ENCODE data around the gene CNTN5. TPM values are rescaled to one million over a fixed set of nuclear protein-coding genes. Genes with fewer than 3 reads are reported as not detected.

CNTN5 gene
- total RNA-seq, 1 donor from 2014 or later, result 0.15 TPM

DNA sequence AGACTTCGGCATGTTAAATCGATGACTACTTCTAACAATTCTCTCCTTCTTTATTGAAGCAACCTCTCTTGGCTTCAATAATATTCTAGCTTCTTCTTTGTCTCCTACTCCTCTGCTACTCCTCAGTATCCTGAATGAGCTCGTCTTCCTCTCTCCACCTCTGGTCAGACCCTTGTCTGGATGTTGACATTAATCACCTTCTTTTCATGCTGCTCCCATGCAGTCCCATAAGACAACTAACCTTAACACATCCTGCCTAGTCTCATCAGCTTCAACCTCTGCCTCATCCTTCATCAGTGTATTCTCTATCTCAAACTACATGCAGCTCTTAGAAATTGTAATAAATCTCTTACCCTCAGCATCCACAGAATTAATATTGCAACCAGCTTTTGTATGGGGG is 695.6 kb downstream of the CNTN5 start:
- H3K4me1 Mint-ChIP-seq (ENCODE audit: unreplicated experiment), result no peaks in the 10 kb centered on the region
- H3K4me3 Mint-ChIP-seq (ENCODE audit: unreplicated experiment), result no peak overlapping the region
- no peaks in the 10 kb centered on the region for H3K36me3 Mint-ChIP-seq (ENCODE audit: low read depth, unreplicated experiment)
- no peak for DNase-seq (ENCODE audit: low spot score)
- no peaks in the 10 kb centered on the region for H3K9me3 Mint-ChIP-seq (ENCODE audit: unreplicated experiment)
- TF ChIP-seq CTCF (IDR thresholded peaks at IDR 0.05; ENCODE audit: unreplicated experiment), result no peak
- H3K27ac Mint-ChIP-seq (ENCODE audit: unreplicated experiment), result no peak overlapping the region
- no peaks in the 10 kb centered on the region for H3K27me3 Mint-ChIP-seq (ENCODE audit: unreplicated experiment)

GRCh38 chr11:99718291-99718690 is 697.5 kb downstream of the CNTN5 start:
- Mint-ChIP-seq H3K9me3 (ENCODE audit: unreplicated experiment) (no peaks in the 10 kb centered on the region), H3K4me3 (ENCODE audit: unreplicated experiment) (no peak overlapping the region), H3K27ac (ENCODE audit: unreplicated experiment) (no peak overlapping the region), H3K27me3 (ENCODE audit: unreplicated experiment) (no peaks in the 10 kb centered on the region), H3K4me1 (ENCODE audit: unreplicated experiment) (no peaks in the 10 kb centered on the region), H3K36me3 (ENCODE audit: low read depth, unreplicated experiment) (no peaks in the 10 kb centered on the region)
- no peak for TF ChIP-seq CTCF (IDR thresholded peaks at IDR 0.05; ENCODE audit: unreplicated experiment)
- no peak for DNase-seq (ENCODE audit: low spot score)

- no peak overlapping the region for H3K27ac Mint-ChIP-seq (ENCODE audit: unreplicated experiment)
These were observed 718.8 kb downstream of the CNTN5 start for GRCh38 chr11:99739464-99740089.

GRCh38 chr11:99742501-99742900 is 721.8 kb downstream of the CNTN5 start:
- Mint-ChIP-seq H3K27me3 (ENCODE audit: unreplicated experiment) (no peaks in the 10 kb centered on the region), H3K27ac (ENCODE audit: unreplicated experiment) (no peak overlapping the region), H3K4me3 (ENCODE audit: unreplicated experiment) (no peak overlapping the region), H3K4me1 (ENCODE audit: unreplicated experiment) (no peaks in the 10 kb centered on the region), H3K36me3 (ENCODE audit: low read depth, unreplicated experiment) (no peaks in the 10 kb centered on the region), H3K9me3 (ENCODE audit: unreplicated experiment) (no peaks in the 10 kb centered on the region)
- TF ChIP-seq CTCF (IDR thresholded peaks at IDR 0.05; ENCODE audit: unreplicated experiment), result no peak
- no peak for DNase-seq (ENCODE audit: low spot score)

More at GRCh38 chr11:99739464-99740089, 718.8 kb downstream of the CNTN5 start:
- TF ChIP-seq CTCF (IDR thresholded peaks at IDR 0.05; ENCODE audit: unreplicated experiment), result peak; percentile 79
- DNase-seq (ENCODE audit: low spot score), result peak; percentile 40
- Mint-ChIP-seq H3K36me3 (ENCODE audit: low read depth, unreplicated experiment) (no peaks in the 10 kb centered on the region), H3K4me3 (ENCODE audit: unreplicated experiment) (no peak overlapping the region), H3K9me3 (ENCODE audit: unreplicated experiment) (no peaks in the 10 kb centered on the region), H3K4me1 (ENCODE audit: unreplicated experiment) (no peaks in the 10 kb centered on the region), H3K27me3 (ENCODE audit: unreplicated experiment) (no peaks in the 10 kb centered on the region)

DNA sequence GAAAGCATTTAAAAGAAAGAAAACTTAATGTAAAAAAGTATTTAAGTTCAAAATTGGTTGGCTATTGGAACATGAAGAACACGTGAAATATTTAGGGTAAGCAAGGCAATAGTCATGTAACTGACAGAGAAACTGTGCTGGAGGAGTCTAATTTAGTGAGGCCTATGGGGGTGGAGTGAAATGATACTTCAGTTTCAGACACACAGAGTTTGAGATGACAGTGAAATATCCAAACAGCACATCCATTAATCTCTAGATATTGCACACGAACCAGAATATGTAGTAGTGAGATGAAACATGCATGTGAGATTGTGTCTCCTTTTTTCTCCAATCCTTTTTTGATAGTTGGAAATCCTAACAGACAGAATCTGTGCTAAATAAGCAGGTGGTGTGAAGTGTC is 739.0 kb downstream of the CNTN5 start:
- Mint-ChIP-seq H3K4me3 (ENCODE audit: unreplicated experiment) (no peak overlapping the region), H3K27ac (ENCODE audit: unreplicated experiment) (no peak overlapping the region), H3K36me3 (ENCODE audit: low read depth, unreplicated experiment) (no peaks in the 10 kb centered on the region), H3K27me3 (ENCODE audit: unreplicated experiment) (no peaks in the 10 kb centered on the region), H3K4me1 (ENCODE audit: unreplicated experiment) (no peaks in the 10 kb centered on the region), H3K9me3 (ENCODE audit: unreplicated experiment) (no peaks in the 10 kb centered on the region)
- TF ChIP-seq CTCF (IDR thresholded peaks at IDR 0.05; ENCODE audit: unreplicated experiment), result no peak
- no peak for DNase-seq (ENCODE audit: low spot score)

All from endothelial cell (in vitro differentiated cells).